GM12878 (cell line): Measurements from ENCODE around the gene RECQL. TPM values are rescaled to one million over a fixed set of nuclear protein-coding genes. Genes with fewer than 3 reads are reported as not detected.

Experiments used
- ATAC-seq: fragments of 200-7000 bp; cut with Tn5 transposase; 3 replicates; pipeline ENCODE4 v1.9.1; 2020; ENCODE audit warnings: mild to moderate bottlenecking, moderate library complexity
- BruUV-seq: library from RNA; stranded (reverse); fragments of 400-500 nt; replicated peaks from 2 replicates; lab custom pipeline; 2021; lab: Mats Ljungman, UMichigan
- CTCF ChIA-PET: fragments of 300-600 bp; sonication (Branson Sonifier 250); formaldehyde crosslinking; extraction: SDS; loops from one replicate; lab custom pipeline; 2021; ENCODE audit warnings: inconsistent platforms; lab: Yijun Ruan, JAX
- POLR2A ChIA-PET: fragments of 350-600 bp; formaldehyde crosslinking; extraction: SDS; loops from one replicate; lab custom pipeline; 2021; ENCODE audit warnings: inconsistent platforms; lab: Charles Lee
- RAD21 ChIA-PET: fragments of 300-600 bp; sonication (Branson Sonifier 250); formaldehyde crosslinking; loops from one replicate; lab custom pipeline; 2023; ENCODE audit warnings: antibody characterized with exemption; ENCODE audit not compliant: unreplicated experiment; lab: Charles Lee
- SMC1A ChIA-PET: fragments of 300-600 bp; sonication (Branson Sonifier 250); formaldehyde crosslinking; loops from one replicate; lab custom pipeline; 2023; ENCODE audit not compliant: unreplicated experiment, uncharacterized antibody; lab: Charles Lee
- DNase-seq: peaks from one replicate; pipeline ENCODE4 v3.0.0-alpha.2; 2011; ENCODE audit warnings: low read depth, low spot score
- FAIRE-seq: peaks from 3 replicates; lab custom pipeline; 2011; peaks lifted over from hg19 to GRCh38; lab: Jason Lieb, UNC
- H2AFZ ChIP-seq: 2 replicates; pipeline ENCODE4 v1.6.0; 2011; ENCODE audit warnings: low read depth, low read length, control low read depth; ENCODE audit not compliant: control insufficient read depth
- H3K27ac ChIP-seq: 2 replicates; pipeline ENCODE4 v1.5.1; 2011; ENCODE audit warnings: control low read depth; ENCODE audit not compliant: control insufficient read depth, insufficient read depth
- H3K27me3 ChIP-seq, 2 experiments: replicated peaks in 1 of 2; 2 replicates each; pipeline versions ENCODE4 v1.6.0 to v1.6.1; 2011; ENCODE audit warnings: low read length in 1 of 2; ENCODE audit not compliant: control insufficient read depth in 2 of 2, insufficient read depth in 2 of 2
- H3K36me3 ChIP-seq, 2 experiments: 2 replicates each; pipeline ENCODE4 v1.5.1; 2011; ENCODE audit warnings: low read length in 1 of 2; ENCODE audit not compliant: control insufficient read depth in 2 of 2, insufficient read depth in 2 of 2
- H3K4me1 ChIP-seq: 2 replicates; pipeline ENCODE4 v1.6.1; 2011; ENCODE audit warnings: mild to moderate bottlenecking, low read length, moderate library complexity, mixed read lengths; ENCODE audit not compliant: control insufficient read depth, insufficient read depth
- H3K4me2 ChIP-seq: 2 replicates; pipeline ENCODE4 v1.6.0; 2011; ENCODE audit warnings: control low read depth; ENCODE audit not compliant: control insufficient read depth, insufficient read depth
- H3K4me3 ChIP-seq: fragments of 200-600 bp; sonication (generic); 2 replicates; pipeline ENCODE4 v1.5.1; 2016
- H3K79me2 ChIP-seq: 2 replicates; pipeline ENCODE4 v1.6.0; 2011; ENCODE audit warnings: low read length; ENCODE audit not compliant: control insufficient read depth, insufficient read depth
- H3K9ac ChIP-seq: 2 replicates; pipeline ENCODE4 v1.8.0; 2011; ENCODE audit warnings: low read length, control low read depth, mixed read lengths; ENCODE audit not compliant: control insufficient read depth, insufficient read depth
- H3K9me3 ChIP-seq: replicated peaks from 3 replicates; pipeline ENCODE4 v1.5.1; 2011; ENCODE audit warnings: mild to moderate bottlenecking, low read length; ENCODE audit not compliant: control insufficient read depth, insufficient read depth
- H4K20me1 ChIP-seq: 2 replicates; pipeline ENCODE4 v1.6.0; 2011; ENCODE audit not compliant: control insufficient read depth, insufficient read depth
- ATF7 ChIP-seq: fragments of 450-650 bp; IDR thresholded peaks from 2 replicates; pipeline ENCODE4 v1.6.1; 2016; ENCODE audit warnings: low read depth, mild to moderate bottlenecking
- GATAD2B ChIP-seq: fragments of 450-650 bp; conservative IDR thresholded peaks from 2 replicates; pipeline ENCODE4 v1.6.1; 2017; ENCODE audit warnings: low read depth, mild to moderate bottlenecking, moderate library complexity
- IRF5 ChIP-seq: fragments of 450-650 bp; IDR thresholded peaks from 2 replicates; pipeline ENCODE4 v1.6.1; 2017; ENCODE audit warnings: borderline replicate concordance
- MXI1 ChIP-seq: fragments of 150-350 bp; IDR thresholded peaks from 2 replicates; pipeline ENCODE4 v1.6.1; 2011; ENCODE audit warnings: low read depth, mild to moderate bottlenecking, inconsistent platforms, low read length, improper control_type of control experiment
- POLR2AphosphoS2 ChIP-seq: IDR thresholded peaks from 2 replicates; pipeline ENCODE4 v1.6.1; 2011; ENCODE audit warnings: low read depth, mild to moderate bottlenecking, low read length, improper control_type of control experiment, moderate library complexity
- RELA ChIP-seq: fragments of 450-650 bp; IDR thresholded peaks from 2 replicates; pipeline ENCODE4 v1.8.0; 2014; ENCODE audit warnings: borderline replicate concordance; ENCODE audit not compliant: partially characterized antibody
- SMAD1 ChIP-seq: fragments of 450-650 bp; IDR thresholded peaks from 2 replicates; pipeline ENCODE4 v1.6.1; 2018; ENCODE audit warnings: mild to moderate bottlenecking, low read depth; ENCODE audit not compliant: partially characterized antibody
- SP1 ChIP-seq: IDR thresholded peaks from one replicate; pipeline ENCODE4 v1.6.1; 2011; ENCODE audit warnings: low read depth, low read length
- SUZ12 ChIP-seq: fragments of 200-600 bp; sonication (generic); IDR thresholded peaks from one replicate; pipeline ENCODE4 v1.6.1; 2018; ENCODE audit warnings: antibody characterized with exemption, mild to moderate bottlenecking; ENCODE audit not compliant: unreplicated experiment
- TBL1XR1 ChIP-seq: IDR thresholded peaks from 2 replicates; pipeline ENCODE4 v1.6.1; 2012; ENCODE audit warnings: low read depth, low read length, improper control_type of control experiment
- ZNF24 ChIP-seq: fragments of 450-650 bp; IDR thresholded peaks from 2 replicates; pipeline ENCODE4 v1.6.1; 2017; ENCODE audit warnings: antibody characterized with exemption, mild to moderate bottlenecking
- ZNF274 ChIP-seq: IDR thresholded peaks from one replicate; pipeline ENCODE4 v1.8.0; 2011; ENCODE audit not compliant: insufficient read length, insufficient read depth
- ZNF592 ChIP-seq: fragments of 450-650 bp; IDR thresholded peaks from 2 replicates; pipeline ENCODE4 v1.6.1; 2017; ENCODE audit warnings: mild to moderate bottlenecking, moderate library complexity
- WGBS: methylation state at CpG from one replicate; pipeline ENCODE4 v1.1.6; 2016; ENCODE audit warnings: low lambda C conversion rate; ENCODE audit not compliant: insufficient replicate concordance, insufficient coverage; ENCODE audit errors: missing lambda C conversion rate; 5-methylcytosine and 5-hydroxymethylcytosine counted together
- in situ Hi-C: fragments of 300-500 bp; cut with MboI; formaldehyde crosslinking; loops from 9 replicates; pipeline ENCODE4 v1.14.3; 2018; ENCODE audit warnings: mixed read lengths
- intact Hi-C: fragments of 100-400 bp; cut with micrococcal nuclease; formaldehyde crosslinking; loops from one replicate; pipeline ENCODE4 v1.14.2; 2022; ENCODE audit not compliant: unreplicated experiment
- polyA plus RNA-seq, 11 experiments: library from polyadenylated mRNA; depleted of rRNA in 4 of 11; unstranded in 6 of 11; stranded (reverse) in 5 of 11; fragments of >200 nt; fragmentation: Nextera tagmentation in 4 of 11; fragmentation: Illumina TruSeq in 1 of 11; extraction: Ambion mirVana in 4 of 11; extraction: Trizol in 1 of 11; gene quantifications; 1 replicate in 1 of 11; 2 replicates in 10 of 11; pipeline versions ENCODE4 v1.2.1 to v1.2.3, GENCODE V29; 2011 to 2016; ENCODE audit warnings: inconsistent platforms in 2 of 11, missing spikeins in 2 of 11, low read depth in 1 of 11
- total RNA-seq, 4 experiments: library from RNA; depleted of rRNA in 3 of 4; stranded (reverse); fragments of >200 nt in 3 of 4; fragmentation: Illumina TruSeq in 1 of 4; extraction: Trizol in 1 of 4; gene quantifications; 2 replicates each; pipeline versions ENCODE4 v1.2.1 to v1.2.3, GENCODE V29; 2013 to 2021

RECQL gene
- total and polyA plus RNA-seq, 10 of the 15 experiments (the other 5 are each of a cell fraction or from before 2014, with no cell fraction given): 47.4 to 130 (median 70.8) TPM

GRCh38 chr12:21545557-21545956 lies 44.1 kb upstream of the RECQL start:
- H3K27me3 ChIP-seq: no peaks in the 10 kb centered on the region
- H3K27ac ChIP-seq: no peak overlapping the region
- RAD21 ChIA-PET: no interaction called here
- no peak for ATAC-seq
- CTCF ChIA-PET: no interaction called here
- H3K4me3 ChIP-seq: no peak overlapping the region
- no peak overlapping the region for H2AFZ ChIP-seq
- TF ChIP-seq ATF7 (0 out of 2 replicates have a peak, but pooled peaks have one; percentile 37), ZNF274 (no peak)
- TF ChIP-seq, all 136 proteins: peak for 1
- SMC1A ChIA-PET: no interaction called here
- BruUV-seq: no TSS peak
- Histone ChIP-seq H3K9me3 (no peaks in the 10 kb centered on the region), H3K4me1 (no peaks in the 10 kb centered on the region), H3K9ac (no peak overlapping the region), H3K36me3 (no peaks in the 10 kb centered on the region), H3K4me2 (no peak overlapping the region), H3K79me2 (no peaks in the 10 kb centered on the region), H4K20me1 (no peaks in the 10 kb centered on the region)
- DNase-seq (no peak), FAIRE-seq (no peak)
- 27% methylated on average over 2 of the region's 2 CpGs for WGBS
- POLR2A ChIA-PET: no interaction called here
- in situ Hi-C loops (no loop called here), intact Hi-C loops (no loop called here)

- POLR2A ChIA-PET: interaction anchor here (0.6 kb wide), 1 partner anchor 33 kb away, joined by 4 read pairs; no protein-coding TSS in a partner anchor
- Histone ChIP-seq H3K27ac (no peak overlapping the region), H3K27me3 (no peaks in the 10 kb centered on the region), H3K9me3 (no peaks in the 10 kb centered on the region), H2AFZ (no peak overlapping the region), H4K20me1 (no peaks in the 10 kb centered on the region), H3K79me2 (no peaks in the 10 kb centered on the region), H3K4me1 (no peaks in the 10 kb centered on the region), H3K4me2 (no peak overlapping the region), H3K36me3 (no peaks in the 10 kb centered on the region), H3K4me3 (no peak overlapping the region), H3K9ac (no peak overlapping the region)
- SMC1A ChIA-PET: no interaction called here
- in situ Hi-C loops (no loop called here), intact Hi-C loops (no loop called here)
- CTCF ChIA-PET: no interaction called here
- DNase-seq (no peak), FAIRE-seq (no peak), ATAC-seq (no peak)
- BruUV-seq: no TSS peak
- RAD21 ChIA-PET: no interaction called here
- TF ChIP-seq ZNF592 (no peak), IRF5 (no peak), MXI1 (no peak), TBL1XR1 (no peak), RELA (no peak), POLR2AphosphoS2 (no peak), SUZ12 (no peak), GATAD2B (no peak), ZNF24 (no peak), SP1 (no peak), SMAD1 (no peak)
These were observed 41.7 kb upstream of the RECQL start for GRCh38 chr12:21543151-21543550.
